Fibroblast of the conjunctiva (primary cell): ENCODE results near the gene LNX2.
A peak's percentile ranks its signal among the peaks of the same experiment; 100 is the strongest.

ENCODE experiments used
- DNase-seq: peaks from one replicate; pipeline ENCODE4 v3.0.0-alpha.2; 2010; ENCODE audit warnings: low read depth

Gene LNX2

DNA sequence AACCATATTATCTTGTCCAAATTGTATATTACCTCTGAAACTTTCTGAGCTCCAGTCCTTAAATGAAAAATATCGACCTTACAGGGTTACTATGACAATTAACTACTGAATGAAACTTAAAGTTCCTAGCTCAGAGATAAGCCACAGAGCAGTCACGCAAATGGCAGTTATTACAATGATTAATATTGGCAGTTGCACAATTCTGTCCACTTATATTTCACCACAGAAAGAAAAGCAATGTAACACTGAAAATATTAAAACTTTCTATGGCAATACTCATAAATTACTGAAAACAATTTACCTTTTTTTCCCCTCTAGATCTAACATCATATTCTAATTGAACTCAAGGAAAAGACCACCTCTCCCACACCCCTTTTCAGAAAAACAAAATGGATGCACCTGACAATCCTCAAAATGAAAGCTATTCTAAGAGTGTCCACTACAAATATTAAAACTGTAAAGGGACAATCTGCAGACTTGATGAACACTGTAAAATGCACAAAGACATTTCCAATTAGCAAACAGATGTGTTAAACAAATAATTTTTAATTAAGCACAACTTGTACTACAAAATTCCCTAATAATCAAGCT, 14.6 kb downstream of the LNX2 start:
- DNase-seq, result no peak

GRCh38 chr13:27605099-27605498, 15.2 kb downstream of the LNX2 start:
- DNase-seq, result no peak

DNA sequence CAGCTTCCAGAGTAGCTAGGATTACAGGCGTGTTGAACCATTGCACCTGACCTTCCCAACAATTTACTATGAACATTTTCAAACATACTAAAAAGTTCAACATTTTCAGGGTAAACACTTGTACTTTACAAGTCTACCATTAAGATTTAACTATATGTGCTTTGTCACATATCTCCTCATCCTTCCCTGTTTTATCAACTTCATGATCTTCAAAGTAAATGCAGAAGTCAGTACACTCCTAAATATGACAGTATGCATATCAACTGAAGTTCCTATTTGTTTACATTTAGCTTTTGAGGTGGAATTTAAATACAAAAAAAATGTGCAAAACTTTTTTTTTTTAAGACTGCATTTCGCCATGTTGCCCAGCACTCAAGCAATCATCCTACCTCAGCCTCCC, 18.5 kb downstream of the LNX2 start:
- no peak for DNase-seq

GRCh38 chr13:27601208-27601607, 19.1 kb downstream of the LNX2 start:
- DNase-seq, result no peak

DNA sequence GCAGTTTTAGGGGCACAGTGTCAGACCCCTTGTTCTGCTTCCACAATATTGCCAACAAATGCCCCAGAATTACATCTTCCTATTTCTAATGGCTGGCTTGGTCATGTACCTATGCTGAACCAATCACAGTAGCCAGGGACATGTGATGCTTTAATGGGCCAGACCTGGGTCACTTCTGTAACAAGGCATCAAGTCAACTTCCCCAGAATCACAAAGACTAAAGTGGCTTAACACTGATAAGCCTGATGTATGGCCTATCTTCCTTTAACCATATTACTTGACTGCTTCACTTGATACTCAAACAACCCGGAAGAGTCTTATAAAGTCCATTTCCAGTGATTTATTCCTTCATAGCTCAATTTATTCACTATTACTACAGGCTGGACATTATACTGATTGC, 19.6 kb downstream of the LNX2 start:
- no peak for DNase-seq

DNA sequence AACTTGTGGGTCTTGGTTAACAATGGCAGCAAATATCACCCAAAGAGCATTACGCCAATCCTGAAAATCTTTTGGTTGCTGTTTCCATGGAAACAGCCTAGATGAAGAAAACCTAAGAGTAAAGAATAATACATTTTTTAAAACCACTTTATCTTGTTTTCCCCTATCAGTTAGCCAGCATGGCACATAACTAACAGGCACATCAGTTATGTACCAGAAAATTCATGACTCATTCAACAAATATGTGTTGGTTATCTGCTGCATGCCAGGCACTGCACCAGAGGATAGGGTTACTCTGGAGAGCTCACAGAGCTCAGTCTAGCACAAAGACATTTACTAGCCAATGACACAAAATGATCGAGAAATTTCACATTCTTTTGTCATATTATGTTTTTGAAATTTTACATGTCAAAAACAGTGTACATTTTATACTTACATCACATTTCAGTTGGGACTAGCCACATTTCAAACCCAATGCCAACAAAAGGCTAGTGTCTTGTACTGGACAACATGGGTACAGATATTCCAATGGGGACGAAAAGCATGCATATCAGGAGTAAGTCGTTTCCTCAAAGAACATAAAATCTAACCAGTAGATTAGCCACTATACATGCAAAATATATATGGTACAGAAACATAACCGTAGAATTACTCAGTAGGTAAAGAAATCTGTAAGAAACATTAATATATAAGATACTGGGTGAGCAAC, 20.3 kb downstream of the LNX2 start:
- DNase-seq, result peak; percentile 20

DNA sequence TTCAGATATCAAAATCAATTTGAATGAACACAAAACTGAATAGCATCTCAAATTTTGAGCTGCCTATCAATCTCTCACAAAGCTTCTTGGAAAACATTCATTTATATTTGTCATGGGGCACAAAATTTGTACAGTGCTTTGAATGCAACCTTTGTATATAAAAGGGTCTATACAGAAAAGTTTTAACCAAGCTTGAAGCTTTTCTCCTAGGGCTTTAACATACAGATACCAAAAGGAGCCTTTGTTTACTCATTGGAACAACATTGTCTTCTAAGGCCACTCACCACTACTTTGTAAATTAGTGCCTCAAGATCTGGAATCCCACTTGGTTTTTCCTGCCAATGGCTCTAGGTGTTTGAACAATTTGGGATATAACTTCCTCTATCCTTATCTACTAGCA, 21.2 kb downstream of the LNX2 start:
- DNase-seq, result no peak

DNA sequence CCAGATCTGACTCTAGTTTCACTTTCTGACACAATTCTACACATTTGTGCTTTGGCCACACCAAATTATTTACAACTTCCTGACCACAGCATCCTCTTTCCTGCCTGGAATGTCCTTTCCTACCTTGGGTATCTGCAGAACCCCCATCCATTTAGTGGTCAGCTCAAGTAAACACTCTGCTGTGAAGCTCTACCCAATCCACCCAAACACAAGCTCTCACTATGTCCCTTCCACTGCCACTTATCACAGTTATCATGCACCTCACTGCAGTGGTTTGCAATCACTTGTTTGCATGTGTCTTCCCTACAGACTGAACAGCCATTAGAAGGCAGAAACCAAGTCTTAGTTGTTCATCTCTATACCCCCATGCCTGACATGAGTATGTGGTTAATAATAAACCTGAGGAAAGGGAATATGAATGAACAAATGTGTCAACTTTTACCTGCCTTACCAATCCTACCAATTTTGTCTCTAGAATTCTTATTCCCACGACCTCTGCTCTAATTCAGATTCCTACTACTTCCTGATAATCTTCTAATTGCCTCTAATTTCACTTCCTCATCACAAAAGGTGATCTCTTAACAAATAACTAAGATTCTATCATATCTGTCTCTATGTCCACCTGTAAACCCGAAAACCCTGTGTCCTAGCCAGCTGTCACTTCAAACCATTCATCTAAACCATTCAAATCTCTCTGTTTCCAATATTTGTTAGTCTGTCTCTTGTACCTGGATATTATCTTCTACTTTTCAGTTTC, 25.1 kb downstream of the LNX2 start:
- no peak for DNase-seq

- DNase-seq, result no peak
Measured at GRCh38 chr13:27593267-27593666, 27.1 kb downstream of the LNX2 start.

- no peak for DNase-seq
Measured at GRCh38 chr13:27592865-27593264, 27.5 kb downstream of the LNX2 start.

GRCh38 chr13:27588405-27588804, 31.9 kb downstream of the LNX2 start:
- DNase-seq, result no peak

DNA sequence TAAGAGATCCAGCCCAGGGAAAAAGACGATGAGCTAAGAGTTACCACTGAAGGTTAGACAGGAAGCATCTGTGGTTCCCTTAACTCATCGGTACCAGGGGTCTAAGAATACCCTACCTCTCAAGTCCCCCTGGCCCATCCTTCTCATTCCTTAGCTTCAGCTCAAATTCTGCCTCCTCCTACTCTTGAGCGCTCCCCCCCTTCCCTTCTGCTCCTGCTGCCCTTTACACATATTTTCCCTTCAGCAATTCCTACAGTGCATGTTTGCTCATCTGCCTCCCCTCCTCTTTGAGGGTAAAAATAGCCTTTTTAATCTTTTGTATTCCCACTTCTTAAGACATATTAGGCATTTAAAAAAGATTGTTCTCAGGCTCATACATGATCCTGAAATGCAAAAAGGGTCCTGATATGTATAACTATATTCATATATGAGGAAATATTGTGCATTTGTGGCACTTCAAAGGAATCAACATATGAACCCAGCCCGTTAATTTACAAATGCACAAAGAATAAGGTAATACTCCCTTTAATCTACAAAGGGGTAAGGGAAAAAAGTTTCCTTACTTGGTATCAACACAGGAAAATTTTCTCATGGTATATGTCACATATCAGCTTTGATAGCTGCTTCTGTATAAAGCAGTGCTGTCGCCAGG, 33.1 kb downstream of the LNX2 start:
- DNase-seq, result no peak

DNA sequence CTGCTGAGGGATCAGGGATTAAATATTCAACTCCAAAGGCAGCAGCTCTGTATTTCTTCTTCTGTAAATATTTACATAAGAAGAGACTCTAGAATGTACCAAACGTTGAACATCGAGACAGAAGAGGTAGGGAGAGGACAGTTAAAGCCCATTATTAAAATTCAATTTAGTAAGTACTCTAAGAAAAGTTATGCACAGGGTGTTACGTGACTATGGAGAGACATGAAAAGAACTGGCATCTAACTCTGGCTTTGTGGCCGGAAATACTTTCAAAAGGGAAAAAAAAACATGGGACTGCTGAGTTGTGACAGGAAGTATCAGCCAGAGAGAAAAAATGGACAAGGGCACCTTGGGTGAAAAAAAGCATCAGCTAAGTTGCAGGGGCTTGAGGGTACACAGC, 36.7 kb downstream of the LNX2 start:
- no peak for DNase-seq

DNA sequence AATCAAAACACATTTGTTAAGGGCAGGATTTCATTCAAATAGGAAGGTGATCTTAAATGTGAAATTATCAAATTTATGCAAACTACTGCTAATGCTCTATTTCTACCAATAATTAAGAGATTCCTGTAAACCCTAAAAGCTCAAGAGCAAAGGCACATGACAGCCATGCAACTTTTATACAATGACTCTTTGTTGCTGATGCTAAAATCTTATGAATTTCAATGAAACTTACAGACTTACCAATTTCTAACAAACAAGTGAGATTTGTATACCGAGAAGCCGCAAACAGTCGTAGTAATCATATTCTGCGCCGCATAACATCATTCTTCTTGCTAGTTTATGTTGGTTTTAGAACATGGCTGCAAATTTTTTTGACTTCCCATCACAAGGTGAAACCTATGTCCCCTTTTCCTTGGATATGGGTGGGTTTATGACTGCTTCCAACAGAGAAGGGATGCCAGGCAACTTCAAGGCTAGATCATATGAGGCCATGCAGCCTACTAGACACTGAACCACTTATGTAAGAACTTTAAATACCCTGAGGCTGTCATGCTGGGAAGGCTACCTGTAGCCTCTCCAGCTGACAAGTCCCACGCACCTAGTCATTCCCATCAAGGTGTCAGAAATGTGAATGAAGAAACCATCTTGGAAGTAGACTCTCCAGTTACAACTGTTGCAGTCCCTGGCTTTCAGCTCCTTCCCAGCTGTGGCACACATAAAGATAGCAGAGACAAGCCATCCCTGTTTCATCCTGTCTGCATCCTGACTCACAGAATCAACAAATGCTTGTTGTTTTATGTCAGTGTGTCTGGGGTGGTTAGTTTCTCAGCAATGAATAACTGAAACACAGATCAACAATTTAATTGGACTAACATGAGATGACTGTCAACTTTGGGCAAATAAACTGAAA, 42.0 kb downstream of the LNX2 start:
- DNase-seq, result no peak

DNA sequence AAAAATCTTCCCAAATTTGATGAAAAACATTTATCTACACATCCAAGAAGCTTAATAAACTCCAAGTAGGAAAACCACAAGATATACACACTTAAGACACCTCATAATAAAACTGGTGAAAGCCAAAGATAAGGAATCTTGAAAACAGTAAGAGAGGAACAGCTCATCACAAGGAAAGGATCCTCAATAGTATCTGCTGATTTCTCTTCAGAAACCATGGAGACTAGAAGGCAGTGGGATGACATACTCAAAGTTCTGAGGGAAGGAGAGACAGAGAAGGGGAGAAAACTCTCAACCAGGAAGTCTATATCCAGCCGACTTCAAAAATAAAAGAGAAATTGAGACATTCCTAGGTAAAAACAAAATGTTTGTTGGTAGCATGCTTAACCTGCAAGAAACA, 45.7 kb downstream of the LNX2 start:
- no peak for DNase-seq

GRCh38 chr13:27573265-27573664, 47.1 kb downstream of the LNX2 start:
- no peak for DNase-seq

- DNase-seq, result no peak
Measured at GRCh38 chr13:27572234-27572901, 48.0 kb downstream of the LNX2 start.

DNA sequence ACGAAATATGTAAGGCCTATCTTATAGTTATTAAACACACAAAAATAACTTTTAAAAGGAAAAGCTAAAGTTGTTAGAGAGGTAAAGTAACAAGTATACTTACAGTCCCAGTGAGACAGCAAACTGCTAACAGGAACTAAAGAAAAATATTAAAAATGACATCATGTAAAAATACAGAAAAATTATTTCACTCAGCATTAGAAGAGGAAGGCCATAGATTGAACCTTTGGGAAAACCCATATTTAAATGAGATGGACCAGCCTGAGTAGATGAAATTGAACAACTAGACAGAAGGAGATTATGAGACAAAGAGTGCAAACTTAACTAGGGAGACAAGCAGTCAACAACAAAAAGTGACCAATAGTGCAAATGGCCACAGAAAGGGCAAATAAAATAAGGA, 49.4 kb downstream of the LNX2 start:
- no peak for DNase-seq

DNA sequence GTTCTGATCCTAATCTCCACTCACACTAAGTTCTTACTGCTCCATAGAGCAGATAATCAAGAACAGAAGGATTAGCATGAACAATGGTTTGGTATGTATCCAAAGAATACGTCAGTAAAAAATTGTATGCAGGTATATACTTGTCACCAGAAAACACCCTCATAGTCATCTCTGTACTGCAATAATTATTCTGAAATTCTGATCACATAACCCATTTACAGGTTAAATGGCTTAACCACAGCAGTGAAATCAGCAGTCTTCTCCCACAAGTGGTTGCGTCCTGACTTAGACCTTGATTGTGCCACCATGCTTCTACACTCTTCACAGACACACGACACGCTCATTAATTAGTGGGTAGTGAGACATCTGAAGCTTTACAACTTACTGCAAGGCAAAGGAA, 50.9 kb downstream of the LNX2 start:
- no peak for DNase-seq

DNA sequence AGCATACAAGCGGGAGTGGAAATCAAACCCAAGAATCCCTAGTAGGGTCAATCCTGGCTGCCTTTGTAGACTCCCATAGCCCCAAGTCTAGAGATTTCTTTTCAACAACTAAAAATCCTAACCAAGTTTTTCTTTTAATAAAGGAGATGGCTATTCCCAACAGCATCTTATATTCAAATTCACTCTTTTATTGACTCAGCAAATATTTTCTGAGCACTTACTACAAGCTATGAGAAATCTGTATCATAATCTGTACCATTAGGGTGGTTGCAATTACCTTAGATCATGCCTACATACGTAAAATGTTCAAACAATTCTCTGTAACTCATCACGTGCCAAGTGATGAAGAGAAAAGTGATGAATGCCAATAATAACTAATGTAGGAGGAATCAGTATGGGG, 54.5 kb downstream of the LNX2 start:
- DNase-seq, result no peak

- no peak for DNase-seq
Measured at GRCh38 chr13:27562457-27562856, 57.9 kb downstream of the LNX2 start.
